Panc1 (cell line): ENCODE results near the gene EIF2B1. TPM values are rescaled to one million over a fixed set of nuclear protein-coding genes. Genes with fewer than 3 reads are reported as not detected.
"Not testable (repeated sequence)": the region's sequence is repeated elsewhere in the genome, so short reads cannot be mapped to it uniquely, and the experiment has no call there.

Experiments
- ATAC-seq: fragments of 200-7000 bp; cut with Tn5 transposase; 2 replicates; pipeline ENCODE4 v1.9.1; 2020; ENCODE audit warnings: mild to moderate bottlenecking, moderate library complexity
- BruUV-seq: library from RNA; stranded (reverse); fragments of 400-500 nt; replicated peaks from 2 replicates; lab custom pipeline; 2021; lab: Mats Ljungman, UMichigan
- CTCF ChIA-PET: fragments of 300-600 bp; sonication (Branson Sonifier 250); formaldehyde crosslinking; loops from one replicate; lab custom pipeline; 2022; ENCODE audit warnings: antibody characterized with exemption; lab: Charles Lee
- POLR2A ChIA-PET: fragments of 300-600 bp; sonication (Branson Sonifier 250); formaldehyde crosslinking; loops from one replicate; lab custom pipeline; 2022; ENCODE audit warnings: antibody characterized with exemption; lab: Charles Lee
- DNase-seq: peaks from one replicate; pipeline ENCODE4 v3.0.0-alpha.2; 2010; ENCODE audit warnings: low read depth, low spot score
- H3K27ac ChIP-seq: 2 replicates; pipeline ENCODE4 v1.5.1; 2011; ENCODE audit warnings: mild to moderate bottlenecking, low read length, inconsistent platforms
- H3K27me3 ChIP-seq: fragments of 200-500 bp; sonication (Bioruptor generic); 2 replicates; pipeline ENCODE4 v1.6.0; 2014; ENCODE audit warnings: low read length, inconsistent platforms; ENCODE audit not compliant: control insufficient read depth, insufficient read depth
- H3K36me3 ChIP-seq: fragments of 200-500 bp; sonication (Bioruptor generic); 2 replicates; pipeline ENCODE4 v1.5.1; 2014; ENCODE audit warnings: inconsistent platforms, mild to moderate bottlenecking, low read length, moderate library complexity; ENCODE audit not compliant: control insufficient read depth, insufficient read depth
- H3K4me1 ChIP-seq: 2 replicates; pipeline ENCODE4 v1.5.1; 2011; ENCODE audit warnings: inconsistent platforms, mild to moderate bottlenecking, low read length, moderate library complexity; ENCODE audit not compliant: control insufficient read depth, insufficient read depth
- H3K4me3 ChIP-seq, 2 experiments: 2 replicates each; pipeline ENCODE4 v1.5.1; 2011 to 2012; ENCODE audit warnings: low read depth in 2 of 2, low read length in 2 of 2, mild to moderate bottlenecking in 2 of 2, inconsistent platforms in 1 of 2, moderate library complexity in 1 of 2
- H3K9me3 ChIP-seq: fragments of 200-500 bp; sonication (Bioruptor generic); 2 replicates; pipeline ENCODE4 v1.5.1; 2014; ENCODE audit warnings: low read depth, mild to moderate bottlenecking, inconsistent platforms, low read length, moderate library complexity; ENCODE audit not compliant: control insufficient read depth, insufficient read depth
- POLR2AphosphoS5 ChIP-seq: IDR thresholded peaks from 2 replicates; pipeline ENCODE4 v1.6.1; 2012; ENCODE audit warnings: mild to moderate bottlenecking, low read depth, low read length, moderate library complexity
- SIN3A ChIP-seq: IDR thresholded peaks from 2 replicates; pipeline ENCODE4 v1.6.1; 2012; ENCODE audit warnings: low read depth, mild to moderate bottlenecking, low read length, moderate library complexity, borderline replicate concordance; ENCODE audit not compliant: insufficient read depth
- TCF7L2 ChIP-seq: IDR thresholded peaks from 2 replicates; pipeline ENCODE4 v1.6.1; 2011; ENCODE audit warnings: mild to moderate bottlenecking, low read depth, low read length, inconsistent platforms
- in situ Hi-C: cut with HindIII; loops from 2 replicates; pipeline ENCODE4 v1.10.0; 2016; ENCODE audit warnings: low sequenced_read_pairs, low pct_unique_long_range_greater_than_20kb
- intact Hi-C: fragments of 100-400 bp; cut with micrococcal nuclease; formaldehyde crosslinking; loops from one replicate; pipeline ENCODE4 v1.10.0; 2022; ENCODE audit not compliant: unreplicated experiment
- total RNA-seq: library from RNA; stranded (reverse); gene quantifications from one replicate; pipeline ENCODE4 v1.2.1, GENCODE V29; 2021; ENCODE audit not compliant: unreplicated experiment
- TF ChIP-seq, protein P1 (sequence below), 2 experiments: IDR thresholded peaks; 2 replicates each; pipeline ENCODE4 v1.6.1; 2011 to 2012; ENCODE audit warnings: low read depth in 2 of 2, control low read depth in 1 of 2, low read length in 1 of 2, mild to moderate bottlenecking in 1 of 2, moderate library complexity in 1 of 2; ENCODE audit not compliant: insufficient read depth in 1 of 2
- TF ChIP-seq, protein P2 (sequence below): fragments of 450-650 bp; IDR thresholded peaks from 2 replicates; pipeline ENCODE4 v1.5.1; 2017; ENCODE audit warnings: mild to moderate bottlenecking

The EIF2B1 gene
- total RNA-seq, 1 experiment from 2014 or later = 49.4 TPM

DNA sequence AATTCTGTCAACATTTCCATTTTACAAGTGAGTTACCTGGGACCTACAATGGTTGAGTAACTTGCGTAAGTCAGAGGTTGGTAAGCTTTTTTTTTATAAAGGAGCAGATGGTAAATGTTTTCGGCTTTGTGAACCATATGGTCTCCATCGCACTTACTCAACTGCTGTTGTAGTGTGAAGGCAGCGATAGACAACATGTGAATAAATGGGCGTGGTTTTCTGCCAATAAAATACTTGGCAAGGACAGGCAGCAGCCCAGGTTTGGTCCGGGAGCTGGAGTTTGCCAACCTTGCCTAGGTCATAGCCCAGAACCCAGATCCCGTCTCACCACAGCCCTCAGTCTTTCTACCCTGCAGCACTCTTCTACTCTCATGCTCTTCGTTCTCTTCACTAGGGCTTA, 25.3 kb downstream of the EIF2B1 start:
- intact Hi-C loops = no loop called here
- ChIA-PET CTCF (interaction anchor here (0.6 kb wide), 1 partner anchor 10 kb away, joined by 5 read pairs; no protein-coding TSS in a partner anchor), POLR2A (interaction anchor here (0.6 kb wide), 1 partner anchor 36 kb away, joined by 4 read pairs; no protein-coding TSS in a partner anchor)
- TF ChIP-seq, protein P1, sequence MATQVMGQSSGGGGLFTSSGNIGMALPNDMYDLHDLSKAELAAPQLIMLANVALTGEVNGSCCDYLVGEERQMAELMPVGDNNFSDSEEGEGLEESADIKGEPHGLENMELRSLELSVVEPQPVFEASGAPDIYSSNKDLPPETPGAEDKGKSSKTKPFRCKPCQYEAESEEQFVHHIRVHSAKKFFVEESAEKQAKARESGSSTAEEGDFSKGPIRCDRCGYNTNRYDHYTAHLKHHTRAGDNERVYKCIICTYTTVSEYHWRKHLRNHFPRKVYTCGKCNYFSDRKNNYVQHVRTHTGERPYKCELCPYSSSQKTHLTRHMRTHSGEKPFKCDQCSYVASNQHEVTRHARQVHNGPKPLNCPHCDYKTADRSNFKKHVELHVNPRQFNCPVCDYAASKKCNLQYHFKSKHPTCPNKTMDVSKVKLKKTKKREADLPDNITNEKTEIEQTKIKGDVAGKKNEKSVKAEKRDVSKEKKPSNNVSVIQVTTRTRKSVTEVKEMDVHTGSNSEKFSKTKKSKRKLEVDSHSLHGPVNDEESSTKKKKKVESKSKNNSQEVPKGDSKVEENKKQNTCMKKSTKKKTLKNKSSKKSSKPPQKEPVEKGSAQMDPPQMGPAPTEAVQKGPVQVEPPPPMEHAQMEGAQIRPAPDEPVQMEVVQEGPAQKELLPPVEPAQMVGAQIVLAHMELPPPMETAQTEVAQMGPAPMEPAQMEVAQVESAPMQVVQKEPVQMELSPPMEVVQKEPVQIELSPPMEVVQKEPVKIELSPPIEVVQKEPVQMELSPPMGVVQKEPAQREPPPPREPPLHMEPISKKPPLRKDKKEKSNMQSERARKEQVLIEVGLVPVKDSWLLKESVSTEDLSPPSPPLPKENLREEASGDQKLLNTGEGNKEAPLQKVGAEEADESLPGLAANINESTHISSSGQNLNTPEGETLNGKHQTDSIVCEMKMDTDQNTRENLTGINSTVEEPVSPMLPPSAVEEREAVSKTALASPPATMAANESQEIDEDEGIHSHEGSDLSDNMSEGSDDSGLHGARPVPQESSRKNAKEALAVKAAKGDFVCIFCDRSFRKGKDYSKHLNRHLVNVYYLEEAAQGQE (IDR thresholded peaks at IDR 0.05; ENCODE audit: insufficient read depth in 1 of 2, low read depth in 2 of 2, low read length in 1 of 2) = no peak
- TF ChIP-seq SIN3A (no peak), TCF7L2 (no peak), POLR2AphosphoS5 (no peak)
- TF ChIP-seq, protein P2, sequence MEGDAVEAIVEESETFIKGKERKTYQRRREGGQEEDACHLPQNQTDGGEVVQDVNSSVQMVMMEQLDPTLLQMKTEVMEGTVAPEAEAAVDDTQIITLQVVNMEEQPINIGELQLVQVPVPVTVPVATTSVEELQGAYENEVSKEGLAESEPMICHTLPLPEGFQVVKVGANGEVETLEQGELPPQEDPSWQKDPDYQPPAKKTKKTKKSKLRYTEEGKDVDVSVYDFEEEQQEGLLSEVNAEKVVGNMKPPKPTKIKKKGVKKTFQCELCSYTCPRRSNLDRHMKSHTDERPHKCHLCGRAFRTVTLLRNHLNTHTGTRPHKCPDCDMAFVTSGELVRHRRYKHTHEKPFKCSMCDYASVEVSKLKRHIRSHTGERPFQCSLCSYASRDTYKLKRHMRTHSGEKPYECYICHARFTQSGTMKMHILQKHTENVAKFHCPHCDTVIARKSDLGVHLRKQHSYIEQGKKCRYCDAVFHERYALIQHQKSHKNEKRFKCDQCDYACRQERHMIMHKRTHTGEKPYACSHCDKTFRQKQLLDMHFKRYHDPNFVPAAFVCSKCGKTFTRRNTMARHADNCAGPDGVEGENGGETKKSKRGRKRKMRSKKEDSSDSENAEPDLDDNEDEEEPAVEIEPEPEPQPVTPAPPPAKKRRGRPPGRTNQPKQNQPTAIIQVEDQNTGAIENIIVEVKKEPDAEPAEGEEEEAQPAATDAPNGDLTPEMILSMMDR = no peak
- in situ Hi-C loops = no loop called here
- Histone ChIP-seq H3K36me3 (peaks cover 37% of the 10 kb centered on the region), H3K27ac (no peak overlapping the region), H3K4me1 (0 out of 2 replicates have a peak, but pooled peaks cover 1% of the 10 kb centered on the region), H3K9me3 (no peaks in the 10 kb centered on the region), H3K27me3 (no peaks in the 10 kb centered on the region), H3K4me3 (no peak overlapping the region)
- BruUV-seq = no TSS peak
- ATAC-seq (no peak), DNase-seq (no peak)

DNA sequence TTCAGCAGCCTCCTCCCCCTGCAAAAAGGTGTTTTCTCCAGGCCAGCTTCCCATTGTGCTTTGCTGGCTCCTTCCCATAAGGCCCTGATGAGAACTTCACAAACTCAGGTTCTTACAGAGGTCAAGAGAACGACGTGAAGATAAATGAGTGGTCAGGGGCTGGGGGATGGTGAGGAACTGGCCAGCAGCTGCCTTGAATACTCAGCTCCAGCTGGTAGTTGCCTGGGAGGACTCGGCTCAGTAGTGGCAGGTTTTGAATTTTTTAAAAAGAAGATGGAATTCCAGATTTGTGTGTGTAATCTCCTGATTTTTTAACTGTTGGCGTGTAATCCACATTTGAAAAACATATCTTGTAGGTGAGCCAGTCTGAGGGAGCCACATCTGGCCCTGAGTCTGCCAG, 25.7 kb downstream of the EIF2B1 start:
- H3K9me3 ChIP-seq = no peaks in the 10 kb centered on the region
- DNase-seq (no peak), ATAC-seq (no peak)
- intact Hi-C loops = no loop called here
- BruUV-seq = no TSS peak
- H3K27ac ChIP-seq = no peak overlapping the region
- in situ Hi-C loops = no loop called here
- no peak overlapping the region for H3K4me3 ChIP-seq
- H3K4me1 ChIP-seq = 0 out of 2 replicates have a peak, but pooled peaks cover 4% of the 10 kb centered on the region
- peaks cover 33% of the 10 kb centered on the region for H3K36me3 ChIP-seq
- ChIA-PET CTCF (no interaction called here), POLR2A (interaction anchor here (0.6 kb wide), 1 partner anchor 36 kb away, joined by 4 read pairs; no protein-coding TSS in a partner anchor)
- TF ChIP-seq, protein P2 = no peak
- TF ChIP-seq, protein P1 (IDR thresholded peaks at IDR 0.05; ENCODE audit: insufficient read depth in 1 of 2, low read depth in 2 of 2, low read length in 1 of 2) = no peak
- TF ChIP-seq SIN3A = no peak
- no peak for TF ChIP-seq POLR2AphosphoS5
- no peak for TF ChIP-seq TCF7L2
- no peaks in the 10 kb centered on the region for H3K27me3 ChIP-seq

DNA sequence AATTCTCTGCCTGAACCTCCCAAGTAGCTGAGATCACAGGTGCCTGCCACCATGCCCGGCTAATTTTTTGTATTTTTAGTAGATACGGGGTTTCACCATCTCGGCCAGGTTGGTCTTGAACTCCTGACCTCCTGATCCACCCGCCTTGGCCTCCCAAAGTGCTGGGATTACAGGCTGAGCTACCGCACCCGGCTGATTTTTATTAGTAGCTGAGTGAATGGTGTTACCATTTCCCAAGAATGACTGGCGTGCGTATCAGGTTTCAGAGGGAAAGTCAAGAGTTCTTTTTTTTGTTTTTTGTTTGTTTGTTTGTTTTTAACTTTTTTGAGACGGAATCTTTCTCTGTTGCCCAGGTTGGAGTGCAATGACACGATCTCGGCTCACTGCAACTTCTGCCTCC, 30.0 kb downstream of the EIF2B1 start:
- intact Hi-C loops, ATAC-seq, H3K4me1 ChIP-seq, POLR2A ChIA-PET, H3K27ac ChIP-seq, H3K9me3 ChIP-seq, BruUV-seq, in situ Hi-C loops, CTCF ChIA-PET, H3K27me3 ChIP-seq, H3K4me3 ChIP-seq, DNase-seq: not testable (repeated sequence)
- H3K36me3 ChIP-seq = peaks cover 12% of the 10 kb centered on the region
